Urinary bladder (tissue), 4 donors: ENCODE measurements around the gene KCNH4. TPM values are rescaled to one million over a fixed set of nuclear protein-coding genes. Genes with fewer than 3 reads are reported as not detected.

Experiments
- DNase-seq: peaks from one replicate; pipeline ENCODE4 v3.0.0-alpha.2; 2015; ENCODE audit errors: extremely low spot score
- H3K27ac ChIP-seq: one replicate; pipeline ENCODE4 v1.5.1; 2013; ENCODE audit warnings: low read depth, mild to moderate bottlenecking, moderate library complexity
- H3K36me3 ChIP-seq: one replicate; pipeline ENCODE4 v1.6.1; 2013; ENCODE audit warnings: mild to moderate bottlenecking, moderate library complexity; ENCODE audit not compliant: insufficient read depth
- H3K4me1 ChIP-seq: one replicate; pipeline ENCODE4 v1.6.1; 2013; ENCODE audit warnings: mild to moderate bottlenecking, moderate library complexity; ENCODE audit not compliant: insufficient read depth
- H3K4me3 ChIP-seq: one replicate; pipeline ENCODE4 v1.5.1; 2013; ENCODE audit warnings: low read depth, low read length
- WGBS: extraction: QIAGEN DNeasy Blood & Tissue Kit; methylation state at CpG from one replicate; pipeline ENCODE4 v1.1.7; 2013; 5-methylcytosine and 5-hydroxymethylcytosine counted together
- polyA plus RNA-seq: library from polyadenylated mRNA; stranded (reverse); fragments of 200-250 nt; gene quantifications from one replicate; pipeline ENCODE4 v1.2.3, GENCODE V29; 2013
- total RNA-seq: library from RNA; depleted of rRNA; stranded (reverse); fragments of >200 nt; gene quantifications from one replicate; pipeline ENCODE4 v1.2.3, GENCODE V29; 2014
- donor health status: healthy with polysubstance abuse.
- donor health status: healthy.

Gene KCNH4
- total and polyA plus RNA-seq, 2 donors = 0.49 to 0.79 TPM

DNA sequence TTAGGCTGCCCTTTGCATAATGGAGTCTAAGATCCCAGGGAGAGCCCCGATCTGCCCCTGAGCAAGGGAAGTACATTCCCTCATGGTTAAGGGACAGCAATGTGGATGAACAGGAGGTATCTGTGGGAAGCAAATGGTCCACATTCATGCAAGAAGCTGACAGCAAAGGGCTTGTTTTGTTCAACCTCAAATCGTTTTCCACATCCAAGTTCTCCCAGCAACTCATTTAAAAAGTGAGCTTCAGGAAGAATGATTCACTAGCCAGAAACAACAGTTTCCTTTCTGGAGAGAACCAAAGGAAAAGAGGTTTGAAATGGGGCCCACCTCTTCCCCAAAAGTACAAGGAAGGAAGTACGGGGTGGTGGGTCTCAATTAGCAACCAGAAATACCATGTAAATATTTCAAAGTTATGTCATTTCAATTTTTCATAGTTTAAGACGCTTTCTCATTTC lies 48.9 kb downstream of the KCNH4 start:
- WGBS = 57% methylated on average over 4 of the region's 4 CpGs

DNA sequence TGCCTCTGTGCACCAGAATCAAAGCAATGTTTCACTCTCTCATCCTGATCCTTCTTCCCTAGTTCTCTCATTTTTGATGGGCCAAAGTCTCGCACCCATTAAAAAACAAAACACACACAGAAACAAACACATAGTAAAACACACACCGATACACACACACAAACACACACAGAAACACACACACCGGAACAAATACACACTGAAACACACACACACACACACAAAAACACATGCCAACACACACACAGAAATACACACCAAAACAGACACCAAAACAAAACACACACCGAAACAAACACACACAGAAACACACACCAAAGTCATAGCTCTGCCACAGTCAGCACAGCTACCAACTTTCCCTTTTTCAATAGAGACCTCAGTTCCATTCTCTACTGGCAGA lies 49.7 kb downstream of the KCNH4 start:
- DNase-seq = no peak
- H3K27ac ChIP-seq = peak overlapping the region; percentile 32
- 96% methylated on average over 4 of the region's 4 CpGs for WGBS
- H3K4me3 ChIP-seq = no peak overlapping the region
- peaks cover 5% of the 10 kb centered on the region for H3K36me3 ChIP-seq
- H3K4me1 ChIP-seq = no peaks in the 10 kb centered on the region

More for the DNA sequence above, 48.9 kb downstream of the KCNH4 start:
- Histone ChIP-seq H3K4me1 (peaks cover 3% of the 10 kb centered on the region), H3K36me3 (peaks cover 1% of the 10 kb centered on the region), H3K4me3 (no peak overlapping the region), H3K27ac (no peak overlapping the region)
- no peak for DNase-seq

DNA sequence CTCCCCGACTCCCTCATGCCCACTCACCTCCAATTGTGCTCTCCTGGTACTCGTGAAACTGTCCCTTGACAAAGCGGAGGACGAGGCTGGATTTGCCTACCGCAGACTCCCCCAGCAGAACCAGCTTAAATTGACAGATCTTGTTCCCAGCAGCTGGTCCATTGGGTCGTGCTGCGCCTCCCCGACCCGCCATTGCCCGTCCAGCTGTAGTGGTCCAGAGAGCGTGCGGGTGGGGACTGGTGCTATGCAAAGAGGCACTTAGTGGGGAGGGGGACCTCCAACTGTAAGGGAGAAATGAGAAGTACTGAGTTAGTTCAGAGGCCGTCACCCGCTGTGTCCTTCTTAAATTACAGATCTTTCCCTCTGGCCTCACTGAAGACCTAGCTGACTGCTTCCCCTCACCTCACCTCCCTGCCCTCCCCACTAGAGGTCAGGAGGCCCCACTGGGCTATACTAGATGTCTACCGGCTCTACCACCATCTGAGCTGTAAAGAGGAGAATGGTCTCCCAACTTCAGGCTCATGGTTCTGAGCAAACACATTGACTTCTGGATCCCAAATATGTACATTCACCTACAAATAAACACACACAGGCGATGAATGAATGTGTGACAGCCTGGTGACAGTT lies 50.5 kb downstream of the KCNH4 start:
- WGBS = 92% methylated on average over 16 of the region's 16 CpGs
- peaks cover 5% of the 10 kb centered on the region for H3K36me3 ChIP-seq
- no peak overlapping the region for H3K27ac ChIP-seq
- no peak for DNase-seq
- H3K4me1 ChIP-seq = no peaks in the 10 kb centered on the region
- H3K4me3 ChIP-seq = no peak overlapping the region

DNA sequence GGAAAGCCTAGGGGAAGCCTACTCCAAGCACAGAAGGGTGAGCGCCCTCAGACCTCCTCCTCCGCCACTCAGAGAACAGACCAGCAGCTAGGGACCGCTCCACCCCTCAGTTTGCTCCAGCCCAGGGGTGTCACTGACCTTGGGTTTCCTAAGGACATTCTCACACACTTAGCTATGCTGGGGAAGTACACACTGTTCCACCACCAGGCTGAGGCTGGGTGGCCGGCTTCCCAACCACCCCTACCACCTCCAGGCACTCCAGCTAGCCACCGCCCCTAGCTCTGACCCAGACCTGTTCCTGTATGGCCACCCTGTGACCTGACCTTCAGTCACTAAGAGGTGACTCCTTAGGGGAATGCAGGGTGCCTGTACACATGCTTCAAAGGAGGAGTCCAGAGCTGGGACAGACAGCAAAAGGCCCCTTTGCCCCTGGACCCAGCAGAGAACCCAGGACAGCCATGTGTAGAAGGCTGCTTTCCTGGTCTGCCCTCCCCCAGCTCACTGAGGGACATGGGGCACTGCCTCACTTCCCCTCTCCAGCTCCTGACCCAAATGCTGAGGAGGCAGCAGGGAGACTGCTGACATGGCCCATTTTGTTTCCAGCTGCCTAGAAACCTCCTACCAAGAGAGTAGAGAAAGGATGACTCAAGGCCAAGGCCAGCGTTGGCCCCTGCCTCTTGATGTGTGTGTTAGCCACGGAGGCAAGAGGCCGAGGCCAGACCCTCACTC lies 51.7 kb downstream of the KCNH4 start:
- H3K4me3 ChIP-seq = no peak overlapping the region
- DNase-seq = no peak
- 90% methylated on average over 8 of the region's 8 CpGs for WGBS
- H3K4me1 ChIP-seq = no peaks in the 10 kb centered on the region
- H3K27ac ChIP-seq = peak overlapping the region; percentile 44
- H3K36me3 ChIP-seq = peaks cover 5% of the 10 kb centered on the region

GRCh38 chr17:42127414-42127813 lies 53.5 kb downstream of the KCNH4 start:
- DNase-seq = no peak
- Histone ChIP-seq H3K4me3 (no peak overlapping the region), H3K4me1 (no peaks in the 10 kb centered on the region), H3K27ac (no peak overlapping the region), H3K36me3 (peaks cover 5% of the 10 kb centered on the region)
- WGBS = 88% methylated on average over 6 of the region's 6 CpGs

DNA sequence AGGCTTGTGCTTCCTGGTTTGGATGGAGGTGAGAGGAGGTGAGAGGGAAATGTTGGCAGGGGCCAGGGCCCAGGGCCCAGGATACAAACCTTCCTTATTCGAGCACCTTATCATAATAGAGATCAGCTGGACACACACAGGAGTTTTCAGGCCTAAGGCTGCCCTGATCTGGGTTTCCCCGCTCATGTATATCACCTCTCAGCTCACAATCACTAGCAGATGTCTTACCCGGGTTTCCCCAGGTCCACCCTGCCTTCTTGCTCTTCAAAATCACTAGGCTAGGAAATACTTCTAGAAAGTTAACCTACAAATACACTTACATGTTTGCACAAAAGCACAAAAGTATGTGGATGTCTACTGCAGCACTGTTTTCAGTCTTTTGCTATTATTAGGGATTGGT lies 54.1 kb downstream of the KCNH4 start:
- H3K4me1 ChIP-seq = no peaks in the 10 kb centered on the region
- H3K27ac ChIP-seq = no peak overlapping the region
- 67% methylated on average over 3 of the region's 3 CpGs for WGBS
- no peak for DNase-seq
- peaks cover 5% of the 10 kb centered on the region for H3K36me3 ChIP-seq
- no peak overlapping the region for H3K4me3 ChIP-seq

DNA sequence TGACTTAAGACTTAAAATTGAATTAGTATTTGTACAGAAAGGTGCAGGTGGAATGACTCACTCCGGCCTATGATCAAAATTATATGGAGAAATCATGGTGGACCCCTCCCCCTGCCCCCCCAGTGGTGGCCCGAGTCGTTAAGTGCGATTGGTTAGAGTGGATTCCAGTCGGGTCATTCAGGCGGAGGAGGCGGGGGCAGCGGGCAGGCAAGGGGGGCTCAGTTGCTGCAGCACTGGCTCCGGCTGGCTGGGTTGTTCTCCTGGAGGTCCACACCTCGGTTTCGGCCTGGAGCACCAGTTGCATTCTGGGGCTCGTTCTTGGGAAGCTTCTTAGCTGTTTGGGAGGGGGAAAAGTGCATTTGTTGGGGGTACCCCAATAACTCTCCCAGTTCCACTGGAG lies 55.4 kb downstream of the KCNH4 start:
- no peak overlapping the region for H3K4me3 ChIP-seq
- peaks cover 5% of the 10 kb centered on the region for H3K36me3 ChIP-seq
- WGBS = 77% methylated on average over 12 of the region's 12 CpGs
- no peak for DNase-seq
- no peak overlapping the region for H3K27ac ChIP-seq
- H3K4me1 ChIP-seq = no peaks in the 10 kb centered on the region

GRCh38 chr17:42124256-42124655 lies 56.7 kb downstream of the KCNH4 start:
- no peak overlapping the region for H3K4me3 ChIP-seq
- H3K36me3 ChIP-seq = peaks cover 5% of the 10 kb centered on the region
- no peaks in the 10 kb centered on the region for H3K4me1 ChIP-seq
- DNase-seq = no peak
- WGBS = 85% methylated on average over 3 of the region's 3 CpGs
- no peak overlapping the region for H3K27ac ChIP-seq

GRCh38 chr17:42122371-42123303 lies 58.3 kb downstream of the KCNH4 start, which contains the start of gene HSPB9:
HSPB9 (plus strand) TSS chr17:42122804; CDS start chr17:42122851, 47 bp downstream.
- Histone ChIP-seq H3K4me1 (no peaks in the 10 kb centered on the region), H3K4me3 (no peak within 1 kb of the TSS), H3K27ac (no peak within 1 kb of the TSS), H3K36me3 (peaks cover 5% of the 10 kb centered on the region)
- WGBS = 52% methylated on average over 61 of the region's 61 CpGs
- DNase-seq = no peak

DNA sequence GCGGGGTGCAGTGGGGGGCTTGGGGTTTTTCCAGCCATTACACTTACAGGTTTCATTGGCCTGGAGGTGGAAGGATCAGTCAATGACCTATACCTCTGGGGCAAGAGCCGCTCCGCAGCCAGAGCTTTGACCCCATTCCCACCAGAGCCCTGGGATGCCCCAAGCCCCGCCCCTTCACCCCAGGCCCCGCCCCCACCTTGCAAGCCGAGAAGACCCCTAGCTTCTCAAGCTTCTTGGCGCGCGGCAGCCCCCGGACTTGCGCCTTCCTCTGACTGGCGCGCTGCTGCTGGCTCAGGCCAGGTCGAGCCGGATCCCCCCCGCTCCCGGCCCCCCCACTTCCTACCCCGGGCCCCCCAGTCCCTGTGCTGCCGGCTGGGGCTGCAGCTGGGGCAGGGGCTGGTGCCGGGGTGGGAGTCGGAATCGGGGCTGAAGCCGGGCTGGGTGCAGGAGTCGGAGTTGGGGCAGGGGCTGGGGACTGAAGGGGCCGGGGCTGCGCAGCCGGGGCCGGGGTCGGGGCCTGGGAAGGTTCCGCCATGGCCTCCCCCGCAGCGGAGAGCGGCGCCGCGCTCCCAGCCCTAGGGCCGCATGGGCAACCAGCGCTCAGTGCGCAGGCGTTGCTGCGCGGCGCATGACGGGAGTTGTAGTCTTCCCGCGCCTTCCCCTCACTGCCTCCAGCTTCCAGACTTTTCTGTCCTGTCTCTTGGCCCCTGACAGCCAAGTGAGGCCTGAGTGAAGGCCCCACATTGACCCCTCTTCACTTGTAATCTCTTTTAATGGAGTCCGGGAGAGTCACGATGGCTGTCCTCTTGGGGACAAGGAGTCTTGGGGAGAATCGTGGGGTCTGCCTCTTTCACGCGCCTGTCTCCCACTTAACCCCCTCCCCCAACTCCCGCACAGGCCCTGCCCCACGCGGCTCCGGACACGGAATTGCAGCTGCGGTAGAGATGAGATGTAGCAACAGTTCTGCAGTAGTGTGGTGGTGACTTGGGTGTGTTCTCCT lies 59.9 kb downstream of the KCNH4 start, which contains the start of gene KAT2A:
Gene KAT2A, minus strand, starts transcription at position 598 of the 1,000 bp plus-strand sequence. Its CDS starts 63 bp downstream, at position 535.
- Histone ChIP-seq H3K36me3 (no peaks in the 10 kb centered on the region), H3K4me1 (no peaks in the 10 kb centered on the region), H3K4me3 (peak within 1 kb of the TSS; percentile 88), H3K27ac (no peak within 1 kb of the TSS)
- no peak for DNase-seq
- 7% methylated on average over 57 of the region's 57 CpGs for WGBS

- Histone ChIP-seq H3K36me3 (no peaks in the 10 kb centered on the region), H3K27ac (no peak overlapping the region), H3K4me1 (no peaks in the 10 kb centered on the region), H3K4me3 (peak overlapping the region; percentile 88)
- 44% methylated on average over 7 of the region's 7 CpGs for WGBS
- no peak for DNase-seq
Measured at GRCh38 chr17:42120161-42120769, 60.7 kb downstream of the KCNH4 start.

DNA sequence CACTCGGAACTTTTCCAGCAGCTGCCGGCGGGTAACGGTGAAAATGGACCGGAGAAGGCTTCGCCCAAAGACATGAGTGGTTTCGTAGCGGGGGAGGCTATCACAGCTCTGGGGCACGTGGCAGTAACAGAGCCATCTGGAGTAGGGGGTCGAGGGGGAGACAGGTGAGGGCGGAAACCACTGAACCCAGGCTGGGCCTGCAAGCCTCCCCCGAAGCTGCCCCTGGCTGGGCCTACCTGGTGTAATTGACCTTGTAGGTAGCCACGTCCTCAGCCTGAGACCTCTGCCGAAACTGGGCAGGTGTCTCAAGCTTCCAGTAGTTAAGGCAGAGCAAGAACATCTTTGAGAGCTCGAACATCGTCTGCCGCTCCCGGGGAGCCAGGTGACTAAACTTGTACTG lies 61.6 kb downstream of the KCNH4 start:
- no peak for DNase-seq
- WGBS = 91% methylated on average over 18 of the region's 18 CpGs
- Histone ChIP-seq H3K36me3 (no peaks in the 10 kb centered on the region), H3K4me3 (no peak overlapping the region), H3K27ac (no peak overlapping the region), H3K4me1 (no peaks in the 10 kb centered on the region)
